NCI-H446 (cell line): ENCODE measurements around the gene NDUFAF8.

Experiments used
- DNase-seq, 2 experiments: peaks; one replicate each; lab custom pipeline; 2025; lab: John Stamatoyannopoulos, UW

Gene NDUFAF8

DNA sequence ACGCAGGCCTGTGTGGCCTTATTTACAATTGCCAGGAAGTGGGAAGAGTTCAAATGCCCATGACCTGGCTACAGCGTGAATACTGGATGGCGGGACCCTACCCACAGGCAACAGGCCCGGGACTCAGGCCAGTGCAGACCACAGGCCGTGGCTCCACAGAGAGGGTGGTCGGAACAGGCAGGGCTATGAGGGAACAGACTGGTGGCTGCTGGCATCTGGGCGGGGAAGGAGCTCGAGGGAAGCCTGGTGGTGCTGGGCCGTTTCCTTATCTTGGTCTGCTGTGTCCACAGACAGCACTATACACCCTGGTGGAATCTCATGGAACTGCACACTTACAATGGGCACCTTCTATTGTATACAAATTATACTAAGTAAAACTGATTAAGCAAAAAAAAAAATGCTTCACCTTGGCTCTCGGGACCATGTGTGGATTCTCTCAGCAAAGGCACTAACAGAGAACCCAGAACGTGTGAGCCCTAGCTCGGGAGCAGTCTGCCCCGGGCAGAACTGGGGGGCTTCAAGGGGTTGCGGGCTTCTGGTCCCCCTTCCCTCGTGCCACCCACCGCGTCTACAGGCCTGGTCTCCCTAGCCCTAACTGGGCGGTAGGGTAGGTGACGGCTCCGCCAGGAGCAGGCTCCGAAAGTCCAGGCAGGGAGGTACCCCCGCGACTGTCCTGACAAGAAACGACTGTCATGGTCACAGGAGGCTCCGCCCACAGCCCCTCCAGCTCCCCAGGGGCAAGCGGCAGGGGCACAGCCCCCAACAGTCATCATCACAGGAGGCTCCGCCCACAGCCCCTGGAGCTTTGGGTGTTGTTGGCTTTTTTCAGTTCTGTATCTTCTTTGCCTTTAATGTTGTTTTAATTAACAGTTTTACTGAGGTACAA lies 38.2 kb upstream of the NDUFAF8 start:
- peak; percentile 34 to 43 for DNase-seq

DNA sequence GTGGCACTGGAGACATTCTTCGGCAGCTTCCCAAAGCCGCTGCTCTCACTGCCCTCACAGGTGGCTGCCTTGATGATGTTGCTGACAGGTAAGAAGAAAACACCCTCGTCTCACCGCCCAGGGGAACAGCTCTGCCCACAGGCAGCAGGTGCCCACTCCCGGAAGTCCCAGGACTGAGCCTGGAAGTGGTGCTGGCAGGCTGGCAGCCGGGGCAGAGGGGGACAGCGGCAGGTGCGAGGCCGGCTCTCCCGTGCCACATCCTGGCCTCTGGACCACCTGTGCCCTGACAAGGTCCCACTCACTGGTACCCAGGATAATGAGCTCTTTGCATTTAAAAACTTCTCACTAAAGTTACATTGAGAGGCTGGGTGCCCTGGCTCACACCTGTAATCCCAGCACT lies 36.8 kb upstream of the NDUFAF8 start:
- no peak for DNase-seq

DNA sequence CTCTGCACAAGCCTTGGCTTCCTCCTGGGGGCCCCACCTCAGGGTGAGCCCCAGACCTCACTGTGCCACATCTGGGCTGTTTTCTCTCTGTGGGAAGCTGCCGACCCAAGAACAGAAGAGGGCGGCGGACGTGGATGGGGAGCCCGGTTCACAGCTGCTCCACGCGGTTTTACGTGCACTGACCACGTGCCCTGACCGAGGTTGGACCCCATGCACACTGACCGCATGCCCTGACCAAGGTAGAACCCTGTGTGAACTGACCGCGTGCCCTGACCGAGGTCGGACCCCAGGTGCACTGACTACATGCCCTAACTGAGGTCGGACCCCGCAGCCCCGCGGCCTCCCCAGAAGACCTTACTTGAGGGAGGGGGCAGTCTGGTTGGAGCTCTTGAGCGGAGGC lies 36.0 kb upstream of the NDUFAF8 start:
- DNase-seq = no peak

DNA sequence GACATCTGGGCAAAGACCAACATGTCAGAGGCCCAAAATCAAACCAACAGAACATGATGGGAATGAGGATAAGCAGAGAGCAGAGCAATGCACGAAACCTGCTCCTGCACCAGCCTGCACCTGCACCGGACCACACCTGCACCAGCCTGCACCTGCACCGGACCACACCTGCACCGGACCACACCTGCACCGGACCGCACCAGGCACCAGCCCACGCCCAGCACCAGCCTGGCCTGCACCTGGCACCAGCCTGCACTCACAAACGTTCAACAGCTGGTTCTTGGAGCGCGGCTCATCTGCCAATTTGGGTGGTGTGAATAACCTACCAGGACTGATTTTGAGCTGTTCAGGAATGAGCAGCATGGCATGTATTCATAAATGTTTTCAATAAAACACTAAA lies 34.5 kb upstream of the NDUFAF8 start:
- no peak for DNase-seq

DNA sequence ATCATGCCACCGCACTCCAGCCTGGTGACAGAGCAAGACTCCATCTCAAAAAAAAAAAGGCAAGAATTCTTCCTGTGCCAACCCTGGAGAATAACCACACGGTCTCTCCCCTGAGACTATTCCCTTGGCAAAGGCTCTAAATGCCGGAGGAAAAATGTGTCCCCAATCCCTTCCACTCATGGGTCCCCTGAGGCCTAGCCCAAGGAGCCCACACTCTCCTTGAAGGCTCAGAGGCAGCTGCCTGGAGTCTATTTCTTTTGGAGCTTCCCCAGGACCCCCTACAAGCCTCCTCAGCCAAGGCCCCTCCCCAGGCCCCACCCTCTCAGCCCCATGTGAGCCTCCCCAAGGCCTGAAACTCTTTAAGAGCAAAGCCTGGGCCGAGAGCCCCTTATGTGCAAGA lies 33.0 kb upstream of the NDUFAF8 start:
- no peak for DNase-seq

DNA sequence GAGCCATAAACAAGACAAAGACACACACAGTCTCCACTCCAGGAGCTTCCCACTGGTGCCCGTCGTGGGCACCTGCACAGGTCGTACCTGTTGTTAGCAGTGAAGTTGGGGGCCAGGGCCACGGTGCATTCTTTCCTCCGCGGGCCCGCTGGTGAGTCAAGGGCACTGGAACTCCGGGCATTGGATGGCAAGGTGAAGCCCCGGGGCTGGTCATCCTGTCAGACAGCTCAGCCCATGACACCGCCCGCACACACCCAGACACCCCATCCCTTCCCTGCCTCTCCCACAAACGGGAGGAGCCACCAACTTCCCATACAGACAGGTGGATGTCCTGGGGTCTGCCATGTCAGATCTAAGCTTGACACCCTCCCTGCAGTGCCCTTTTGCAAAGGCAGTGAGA lies 32.5 kb upstream of the NDUFAF8 start:
- DNase-seq = no peak

DNA sequence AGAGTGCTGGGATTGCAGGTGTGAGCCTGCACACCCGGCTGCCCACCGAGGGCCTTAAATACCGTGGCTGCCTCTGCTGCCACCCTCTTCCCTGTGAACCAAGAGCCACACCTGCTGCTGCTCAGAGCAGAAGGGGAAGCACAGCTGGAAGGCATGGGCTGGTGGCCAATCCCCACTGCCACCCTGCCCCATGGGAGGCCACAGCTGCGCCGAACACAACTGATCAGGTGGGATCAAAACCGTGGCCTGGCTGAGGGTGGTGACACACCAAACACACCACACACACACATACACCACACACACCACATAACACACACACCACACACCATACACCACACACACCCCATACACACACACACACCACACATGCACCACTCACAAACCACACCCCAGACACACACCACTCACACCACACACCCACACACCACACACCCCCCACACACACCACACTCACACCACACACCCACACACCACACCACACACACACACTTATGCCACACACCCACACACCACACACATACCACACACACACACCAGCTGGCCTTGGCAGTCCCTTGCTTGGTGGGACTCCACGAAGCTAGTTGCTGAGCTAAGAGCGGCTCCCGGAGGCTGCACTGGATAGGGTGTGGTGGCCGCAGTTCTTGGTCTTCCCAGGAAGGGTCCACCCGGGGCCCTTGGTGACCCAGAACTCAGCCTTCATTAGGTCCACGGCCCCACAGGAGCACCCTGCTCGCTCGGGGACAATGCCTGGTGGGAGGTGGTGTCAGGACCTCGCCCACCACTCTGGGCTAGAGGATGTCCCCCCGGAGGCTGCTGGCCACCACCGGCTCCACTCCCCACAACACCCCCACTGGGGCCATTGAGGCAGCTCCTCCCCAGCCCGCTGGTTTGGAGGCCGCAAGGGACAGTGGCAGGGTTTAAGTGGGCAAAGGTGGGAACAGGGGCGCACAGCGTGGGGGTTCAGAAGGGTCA lies 31.2 kb upstream of the NDUFAF8 start:
- DNase-seq = no peak

DNA sequence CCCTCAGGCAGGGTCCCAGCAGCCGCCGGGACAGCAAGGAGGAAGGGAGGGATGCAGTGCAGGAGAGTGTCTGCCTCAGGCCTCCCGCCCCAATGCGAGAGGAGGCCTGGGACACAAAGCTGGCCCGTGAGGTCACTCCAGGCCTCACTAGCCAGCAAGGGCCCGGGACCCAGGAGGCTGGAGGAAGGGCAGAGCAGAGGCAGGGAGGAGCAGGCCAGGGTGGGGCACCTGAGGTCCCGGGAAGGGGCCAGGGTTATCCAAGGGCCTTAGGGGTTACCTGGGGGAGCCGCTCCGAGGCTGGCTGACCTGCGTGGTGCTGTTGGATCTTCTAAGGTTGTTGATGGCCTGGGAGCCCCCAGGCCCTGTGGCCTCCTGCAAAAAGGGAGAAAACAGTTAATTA lies 30.5 kb upstream of the NDUFAF8 start:
- no peak for DNase-seq

DNA sequence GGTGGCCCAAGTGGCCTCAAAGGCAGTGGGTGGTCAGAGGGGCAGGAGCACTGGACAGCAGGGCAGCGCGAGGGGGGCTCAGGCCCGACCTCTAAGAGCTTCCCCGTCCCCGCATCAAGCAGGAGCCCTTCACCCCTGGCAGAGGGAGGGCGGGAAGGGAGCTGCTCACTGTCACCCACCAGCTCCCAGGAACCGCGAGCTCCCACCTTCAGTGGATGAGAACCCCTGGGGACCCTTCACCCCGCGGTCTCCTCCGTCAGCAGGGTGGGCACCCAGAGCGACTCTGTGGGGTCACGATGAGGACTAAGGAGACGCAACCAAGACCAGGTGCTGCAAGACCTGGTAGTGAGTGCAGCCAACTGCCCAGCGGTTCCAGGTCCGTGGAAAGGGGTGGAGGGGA lies 30.0 kb upstream of the NDUFAF8 start:
- no peak for DNase-seq

DNA sequence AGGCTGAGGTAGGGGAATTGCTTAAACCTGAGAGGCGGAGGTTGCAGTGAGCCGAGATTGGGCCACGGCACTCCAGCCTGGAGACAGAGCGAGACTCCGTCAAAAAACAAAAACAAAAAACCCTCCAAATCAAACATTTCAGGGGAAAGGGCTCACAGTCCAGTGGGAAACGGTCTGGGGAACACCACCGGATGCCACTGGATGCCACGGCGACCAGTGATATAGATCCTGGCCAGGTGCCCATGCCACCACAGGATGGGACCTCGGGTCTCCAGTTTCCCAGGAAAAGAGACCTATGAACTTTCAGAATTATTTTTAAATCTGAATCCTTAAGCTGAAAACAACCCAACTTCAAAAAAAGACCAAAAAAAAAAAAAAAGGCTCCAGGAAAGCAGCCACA lies 28.7 kb upstream of the NDUFAF8 start:
- DNase-seq = no peak

DNA sequence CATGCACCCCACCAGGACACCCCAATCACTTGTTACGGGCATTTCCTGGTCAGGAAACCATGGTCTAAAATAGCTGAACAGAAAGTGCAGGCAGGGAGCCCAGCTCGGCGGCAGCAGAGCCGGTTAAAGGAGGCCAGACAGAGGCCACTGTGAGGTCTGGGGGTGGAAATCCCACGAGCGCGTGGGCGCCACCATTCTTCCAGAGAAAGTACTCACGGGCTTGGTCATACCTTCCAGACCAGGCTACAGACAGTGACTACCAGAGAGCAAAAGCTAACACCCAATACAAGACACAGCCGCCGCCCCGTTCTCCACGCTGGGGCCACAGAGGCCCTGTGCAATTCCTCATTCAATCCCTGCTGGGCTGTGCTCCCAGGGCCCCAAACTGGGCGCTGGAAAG lies 28.2 kb upstream of the NDUFAF8 start:
- no peak for DNase-seq

DNA sequence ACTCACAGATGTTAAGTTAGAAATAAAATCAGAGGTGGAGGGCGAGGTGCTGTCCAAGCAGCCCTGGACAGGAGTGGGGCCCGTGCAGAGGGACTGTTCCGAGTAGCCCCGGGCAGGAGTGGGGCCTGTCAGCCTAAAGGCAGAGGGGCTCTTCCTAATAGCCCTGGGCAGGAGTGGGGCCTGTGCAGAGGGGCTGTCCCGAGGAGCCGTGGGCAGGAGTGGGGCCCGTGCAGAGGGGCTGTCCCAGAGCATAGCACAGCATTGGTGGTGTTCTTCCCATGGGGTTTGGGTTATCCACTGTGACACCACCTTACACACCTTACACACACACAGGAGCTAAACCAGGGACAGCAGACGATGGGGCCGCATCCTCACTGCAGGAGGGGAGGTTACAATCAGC lies 26.8 kb upstream of the NDUFAF8 start:
- DNase-seq = no peak

DNA sequence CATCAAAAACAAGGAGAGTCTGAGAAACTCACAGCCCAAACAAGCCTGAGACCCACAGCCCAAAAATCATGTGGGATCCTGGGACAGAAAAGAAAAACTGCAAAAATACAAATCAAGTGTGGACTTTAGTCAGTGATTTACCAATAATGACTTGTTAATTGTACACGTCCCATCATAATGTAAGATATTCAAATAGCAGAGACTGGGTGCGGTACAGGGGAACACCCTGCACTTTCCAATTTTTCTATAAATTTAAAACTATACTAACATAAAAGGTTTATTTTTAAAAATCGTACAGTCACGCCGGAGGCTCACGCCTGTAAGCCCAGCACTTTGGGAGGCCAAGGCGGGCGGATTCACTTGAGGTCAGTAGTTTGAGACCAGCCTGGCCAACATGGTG lies 25.1 kb upstream of the NDUFAF8 start:
- no peak for DNase-seq

DNA sequence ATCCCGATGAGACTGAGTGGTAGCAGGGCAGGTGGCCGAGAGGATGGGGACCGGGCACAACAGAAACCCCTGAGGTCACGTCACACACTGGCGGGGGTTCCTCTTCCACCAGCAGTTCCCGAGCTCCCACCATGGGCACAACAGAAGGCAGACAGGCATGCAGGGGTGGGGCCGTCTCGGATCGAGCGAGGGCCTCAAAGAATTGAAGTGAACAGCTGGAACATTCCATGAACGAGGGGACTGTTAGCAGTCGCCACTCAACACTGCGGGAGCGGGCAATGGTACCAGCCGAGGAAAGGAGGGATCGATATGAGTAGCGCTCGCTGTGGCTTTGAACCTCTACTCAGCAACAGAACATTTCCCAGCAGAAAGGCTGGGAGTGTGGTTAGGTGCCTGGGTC lies 21.6 kb upstream of the NDUFAF8 start:
- DNase-seq = no peak

DNA sequence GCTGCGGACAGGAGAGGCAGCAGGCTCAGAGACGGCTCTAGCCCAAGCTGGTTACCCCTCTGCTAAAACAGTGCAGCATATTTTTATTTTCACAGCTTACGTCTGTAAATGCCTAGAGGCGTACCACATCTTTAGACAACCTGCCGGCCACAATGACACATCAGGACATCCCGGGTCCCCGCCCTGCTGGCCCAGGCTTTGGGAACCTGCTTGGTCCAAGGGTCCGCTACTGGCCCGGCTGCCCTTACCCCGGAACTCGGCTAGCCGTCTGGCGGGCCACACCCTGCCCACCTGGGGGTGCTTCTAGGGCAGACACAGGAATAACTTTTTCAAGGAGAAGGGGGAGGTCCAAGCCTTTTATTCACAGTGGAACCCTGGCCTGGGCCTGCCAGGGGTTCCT lies 20.7 kb upstream of the NDUFAF8 start:
- DNase-seq = no peak

DNA sequence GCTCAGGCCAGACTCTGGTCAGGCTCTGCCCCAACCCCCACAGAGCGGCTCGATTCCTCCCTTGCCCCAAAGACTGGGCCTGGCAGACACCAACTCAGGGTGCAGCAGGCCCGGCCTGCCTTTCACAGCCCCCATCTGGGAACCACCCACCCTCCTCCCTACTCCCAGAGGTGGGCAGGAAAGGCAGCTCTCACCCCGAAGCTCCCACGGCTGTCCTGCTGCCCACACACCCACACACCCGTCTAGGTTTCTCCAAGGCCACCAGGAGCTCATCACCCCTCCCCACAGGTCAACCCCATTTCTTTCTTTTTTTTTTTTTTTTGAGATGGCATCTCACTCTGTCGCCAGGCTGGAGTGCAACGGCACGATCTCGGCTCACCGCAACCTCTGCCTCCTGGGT lies 20.1 kb upstream of the NDUFAF8 start:
- DNase-seq = no peak

DNA sequence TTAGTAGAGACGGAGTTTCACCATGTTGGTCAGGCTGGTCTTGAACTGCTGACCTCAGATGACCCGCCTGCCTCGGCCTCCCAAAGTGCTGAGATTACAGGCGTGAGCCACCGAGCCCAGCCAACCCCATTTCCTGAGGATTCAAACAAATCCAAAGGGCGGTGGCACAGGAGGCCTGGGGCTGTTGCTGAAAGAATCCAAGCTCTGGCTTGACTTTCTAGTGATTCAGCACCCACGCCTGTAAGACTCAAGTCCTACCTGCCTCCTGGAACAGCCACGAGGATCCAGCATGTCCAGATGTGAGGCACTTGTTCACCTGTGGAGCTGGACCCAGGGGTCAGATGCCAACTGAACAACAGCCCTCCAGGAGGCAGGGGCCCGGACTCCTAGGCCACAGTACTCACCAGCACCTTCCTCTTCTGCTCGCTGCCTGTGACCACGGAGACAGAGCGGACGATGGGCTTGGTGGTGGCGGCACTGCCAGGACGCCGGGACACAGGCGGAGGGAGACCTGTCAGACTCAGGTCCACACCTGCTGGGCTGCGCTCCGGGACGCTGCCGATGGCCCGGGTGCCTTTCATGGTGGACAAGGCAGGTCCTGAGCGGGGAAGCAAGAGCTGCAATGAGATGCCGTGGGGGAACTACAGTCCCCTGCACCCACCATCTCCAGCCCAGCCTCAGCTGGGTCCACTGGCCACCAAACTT lies 19.5 kb upstream of the NDUFAF8 start:
- no peak for DNase-seq

DNA sequence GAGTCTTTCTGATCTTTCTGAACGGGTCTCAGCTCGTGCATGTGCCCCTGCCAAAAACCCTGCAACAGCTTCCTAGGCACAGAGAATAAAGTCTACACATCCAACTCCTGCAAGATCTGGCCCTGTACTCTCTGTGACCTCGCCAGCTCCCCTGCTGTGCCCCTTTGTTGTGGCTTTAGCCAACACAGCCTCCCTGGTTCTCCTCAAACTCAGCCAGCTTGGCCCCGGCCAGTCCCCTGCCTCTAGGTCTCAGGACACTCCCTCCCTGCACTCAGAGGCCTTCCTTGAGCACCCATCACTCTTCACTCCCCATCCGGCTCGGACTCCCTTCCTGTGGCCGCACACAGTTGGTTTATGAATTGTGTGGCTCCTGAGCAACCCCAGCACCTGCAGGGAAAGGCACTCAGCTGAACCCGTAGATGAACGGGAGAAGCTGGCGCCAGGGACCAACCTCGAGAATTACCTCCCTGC lies 17.7 kb upstream of the NDUFAF8 start:
- DNase-seq = no peak

DNA sequence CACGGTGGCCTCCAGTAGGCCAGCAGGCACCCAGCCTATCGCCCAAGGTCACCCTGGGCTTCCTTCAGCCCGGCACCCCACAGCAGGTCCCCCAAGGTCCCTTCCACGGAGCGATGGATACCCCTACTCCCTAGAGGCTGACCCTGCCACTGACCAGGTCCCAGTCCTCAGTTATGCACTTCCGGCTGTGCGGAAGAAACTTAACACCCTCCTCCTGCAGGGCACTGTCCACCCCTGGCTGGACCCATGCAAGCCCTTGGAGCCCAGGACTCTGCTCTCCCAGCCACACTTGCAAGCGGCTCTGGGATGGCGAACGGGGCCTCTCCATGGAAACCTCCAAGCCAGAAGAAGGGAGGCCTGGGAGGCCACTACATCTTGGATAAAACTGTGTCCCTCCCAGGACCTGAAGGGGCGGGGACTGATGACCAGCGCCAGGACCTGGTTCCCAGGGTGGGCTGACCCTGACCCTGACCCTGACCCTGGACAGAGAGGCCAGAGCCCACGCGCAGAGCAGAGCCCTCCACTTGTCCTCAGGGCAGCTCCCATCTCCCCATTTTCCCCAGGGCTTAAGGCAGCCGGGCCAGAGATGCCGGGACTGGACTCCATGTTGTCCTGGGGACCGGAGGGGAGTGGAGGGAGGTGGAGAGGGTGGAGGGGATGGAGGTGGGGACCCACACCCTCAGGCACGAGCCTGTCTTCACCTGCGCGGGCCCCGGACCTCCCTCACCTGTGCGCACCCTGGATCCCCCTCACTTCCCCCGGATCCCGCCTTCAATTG lies 17.1 kb upstream of the NDUFAF8 start:
- DNase-seq = no peak

DNA sequence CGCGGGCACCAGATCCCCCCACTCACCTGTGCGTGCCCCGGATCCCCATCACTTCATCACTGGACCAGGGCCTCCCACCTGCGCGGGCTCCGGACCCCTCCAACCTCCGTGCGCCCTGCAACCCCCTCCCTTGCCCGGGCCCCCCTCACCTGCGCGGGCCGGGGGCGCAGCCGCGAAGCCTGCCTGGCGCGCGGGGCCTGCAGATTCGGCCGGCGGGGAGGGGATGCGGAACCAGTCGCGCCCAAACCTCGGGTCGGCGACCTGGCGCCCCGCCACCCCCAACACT lies 16.6 kb upstream of the NDUFAF8 start:
- DNase-seq = no peak

DNA sequence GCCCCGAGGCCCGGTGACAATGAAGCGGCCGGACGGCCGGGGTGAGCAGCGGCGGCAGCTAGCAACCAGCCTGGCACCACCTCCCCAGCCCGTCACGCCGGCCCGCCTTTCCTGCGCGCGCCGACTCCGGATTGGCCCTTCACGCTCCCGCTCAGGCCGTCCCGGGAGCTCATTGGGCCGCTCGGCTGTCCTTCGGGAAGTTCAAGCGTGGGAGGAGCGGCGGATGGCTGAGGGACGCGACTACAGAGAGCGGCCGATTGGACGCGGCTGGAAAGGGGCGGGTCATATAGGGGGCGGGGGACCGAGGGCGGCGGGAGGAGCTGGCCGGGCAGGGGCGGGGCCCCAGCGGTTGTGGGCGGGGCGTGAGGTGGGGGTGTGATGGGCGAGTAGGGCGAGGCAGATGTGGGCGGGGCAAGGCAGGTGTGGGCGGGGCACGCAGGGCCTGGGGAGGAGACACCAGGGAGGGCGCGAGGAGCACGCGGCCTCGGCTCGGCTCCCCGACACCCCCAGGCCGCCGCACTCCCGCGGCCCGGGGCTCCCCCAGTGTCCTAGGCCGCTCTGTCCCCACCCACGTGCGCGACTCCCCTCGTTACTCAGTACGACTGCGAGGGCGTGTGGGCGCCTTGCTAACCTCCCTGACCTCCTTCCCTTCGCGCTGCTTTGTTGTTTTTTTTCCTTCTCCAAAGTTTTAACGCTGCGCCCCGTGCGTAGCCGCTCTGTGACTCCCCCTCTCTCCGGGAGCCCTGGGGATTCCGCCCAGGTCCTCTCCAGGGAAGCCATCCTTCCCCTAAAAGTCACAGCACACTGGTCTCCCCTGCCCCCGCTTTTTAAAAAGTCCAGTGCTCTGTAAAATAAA lies 16.0 kb upstream of the NDUFAF8 start, which contains the start of gene CEP131:
TSS of gene CEP131 (minus strand) at position 60 of the 856 bp plus-strand sequence. CDS start 2,909 bp downstream, outside the sequence.
- DNase-seq = peak; percentile 97 to 99
